AG04449 (cell line): Measurements from ENCODE around the gene ISCU.

Source experiments
- CTCF ChIA-PET: fragments of 350-600 bp; formaldehyde crosslinking; extraction: SDS; loops from one replicate; lab custom pipeline; 2021; ENCODE audit warnings: antibody characterized with exemption; lab: Yijun Ruan, JAX
- POLR2A ChIA-PET: fragments of 400-600, 350-600 bp; formaldehyde crosslinking; extraction: SDS; loops from one replicate; lab custom pipeline; 2020; ENCODE audit warnings: antibody characterized with exemption, inconsistent platforms; lab: Yijun Ruan, JAX
- DNase-seq: peaks from one replicate; pipeline ENCODE4 v3.0.0-alpha.2; 2010; ENCODE audit warnings: low read depth, low spot score
- H3K4me3 ChIP-seq: 2 replicates; pipeline ENCODE4 v1.5.1; 2011; ENCODE audit warnings: low read depth, mild to moderate bottlenecking, control low read depth, low read length
- CTCF ChIP-seq: IDR thresholded peaks from one replicate; pipeline ENCODE4 v1.5.1; 2011; ENCODE audit warnings: mild to moderate bottlenecking, moderate library complexity, low read length, control low read depth, inconsistent platforms; ENCODE audit not compliant: insufficient read depth; ENCODE audit errors: missing control alignments

The ISCU gene

GRCh38 chr12:108598553-108599250 lies 36.3 kb downstream of the ISCU start:
- ChIA-PET POLR2A (no interaction called here), CTCF (interaction anchor here (1.1 to 6.8 kb wide), 6 partner anchors 9 to 205 kb away, joined by 3 to 60 read pairs (median 4); no protein-coding TSS in a partner anchor)

GRCh38 chr12:108599541-108599940 lies 37.1 kb downstream of the ISCU start:
- CTCF ChIA-PET: interaction anchor here (1.5 to 2.0 kb wide), 2 partner anchors 11 to 18 kb away, joined by 6 to 19 read pairs; no protein-coding TSS in a partner anchor
- H3K4me3 ChIP-seq: no peak overlapping the region
- POLR2A ChIA-PET: no interaction called here
- no peak for DNase-seq
- no peak for TF ChIP-seq CTCF

More at GRCh38 chr12:108598553-108599250, 36.3 kb downstream of the ISCU start:
- DNase-seq: no peak
- no peak for TF ChIP-seq CTCF
- peak overlapping the region; percentile 76 for H3K4me3 ChIP-seq

- CTCF ChIA-PET: interaction anchor here (1.5 to 2.0 kb wide), 2 partner anchors 11 to 18 kb away, joined by 6 to 19 read pairs; no protein-coding TSS in a partner anchor
- TF ChIP-seq CTCF: no peak
- POLR2A ChIA-PET: no interaction called here
- DNase-seq: no peak
- H3K4me3 ChIP-seq: no peak overlapping the region
Observed at GRCh38 chr12:108599948-108600701, 37.7 kb downstream of the ISCU start.

- ChIA-PET POLR2A (no interaction called here), CTCF (interaction anchor here (1.5 to 2.0 kb wide), 2 partner anchors 10 to 17 kb away, joined by 6 to 19 read pairs; no protein-coding TSS in a partner anchor)
- no peak for TF ChIP-seq CTCF
- H3K4me3 ChIP-seq: no peak overlapping the region
- no peak for DNase-seq
Observed at GRCh38 chr12:108600702-108601007, 38.3 kb downstream of the ISCU start.

- H3K4me3 ChIP-seq: no peak overlapping the region
- POLR2A ChIA-PET: no interaction called here
- DNase-seq: no peak
Observed at GRCh38 chr12:108602209-108602705, 39.9 kb downstream of the ISCU start.

More at GRCh38 chr12:108602209-108602705, 39.9 kb downstream of the ISCU start:
- CTCF ChIA-PET: interaction anchor here (1.5 kb wide), 1 partner anchor 16 kb away, joined by 7 read pairs; no protein-coding TSS in a partner anchor
- TF ChIP-seq CTCF: no peak
